Measurements from ENCODE around the gene COPS4.
"Not testable (repeated sequence)": the region's sequence is repeated elsewhere in the genome, so short reads cannot be mapped to it uniquely, and the experiment has no call there.

DNA sequence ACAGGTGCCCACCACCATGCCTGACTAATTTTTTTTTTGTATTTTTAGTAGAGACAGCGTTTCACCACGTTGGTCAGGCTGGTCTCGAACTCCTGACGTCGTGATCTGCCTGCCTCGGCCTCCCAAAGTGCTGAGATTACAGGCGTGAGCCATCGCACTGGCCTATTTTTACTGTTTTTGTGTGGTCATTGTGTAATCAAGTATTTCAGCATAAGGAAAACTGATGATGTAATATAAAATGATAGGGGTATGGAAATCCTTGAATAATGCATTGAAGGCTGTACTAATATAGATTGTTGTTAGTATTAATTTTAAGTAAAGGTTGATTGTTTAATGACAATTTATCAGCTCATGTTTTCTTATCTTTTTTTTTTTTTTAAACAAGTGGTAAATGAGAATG is 13.8 kb downstream of the COPS4 start:
- not testable (repeated sequence) for TF ChIP-seq TOX (CRISPR knock-in tag; IDR thresholded peaks at IDR 0.05; ENCODE audit: borderline replicate concordance); OSR1 (CRISPR knock-in tag; IDR thresholded peaks at IDR 0.05); CSDC2 (CRISPR knock-in tag; IDR thresholded peaks at IDR 0.05)
- TF ChIP-seq, protein P1, sequence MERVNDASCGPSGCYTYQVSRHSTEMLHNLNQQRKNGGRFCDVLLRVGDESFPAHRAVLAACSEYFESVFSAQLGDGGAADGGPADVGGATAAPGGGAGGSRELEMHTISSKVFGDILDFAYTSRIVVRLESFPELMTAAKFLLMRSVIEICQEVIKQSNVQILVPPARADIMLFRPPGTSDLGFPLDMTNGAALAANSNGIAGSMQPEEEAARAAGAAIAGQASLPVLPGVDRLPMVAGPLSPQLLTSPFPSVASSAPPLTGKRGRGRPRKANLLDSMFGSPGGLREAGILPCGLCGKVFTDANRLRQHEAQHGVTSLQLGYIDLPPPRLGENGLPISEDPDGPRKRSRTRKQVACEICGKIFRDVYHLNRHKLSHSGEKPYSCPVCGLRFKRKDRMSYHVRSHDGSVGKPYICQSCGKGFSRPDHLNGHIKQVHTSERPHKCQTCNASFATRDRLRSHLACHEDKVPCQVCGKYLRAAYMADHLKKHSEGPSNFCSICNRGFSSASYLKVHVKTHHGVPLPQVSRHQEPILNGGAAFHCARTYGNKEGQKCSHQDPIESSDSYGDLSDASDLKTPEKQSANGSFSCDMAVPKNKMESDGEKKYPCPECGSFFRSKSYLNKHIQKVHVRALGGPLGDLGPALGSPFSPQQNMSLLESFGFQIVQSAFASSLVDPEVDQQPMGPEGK (CRISPR knock-in tag; IDR thresholded peaks at IDR 0.05; ENCODE audit: borderline replicate concordance) = not testable (repeated sequence)
- TF ChIP-seq, protein P2, sequence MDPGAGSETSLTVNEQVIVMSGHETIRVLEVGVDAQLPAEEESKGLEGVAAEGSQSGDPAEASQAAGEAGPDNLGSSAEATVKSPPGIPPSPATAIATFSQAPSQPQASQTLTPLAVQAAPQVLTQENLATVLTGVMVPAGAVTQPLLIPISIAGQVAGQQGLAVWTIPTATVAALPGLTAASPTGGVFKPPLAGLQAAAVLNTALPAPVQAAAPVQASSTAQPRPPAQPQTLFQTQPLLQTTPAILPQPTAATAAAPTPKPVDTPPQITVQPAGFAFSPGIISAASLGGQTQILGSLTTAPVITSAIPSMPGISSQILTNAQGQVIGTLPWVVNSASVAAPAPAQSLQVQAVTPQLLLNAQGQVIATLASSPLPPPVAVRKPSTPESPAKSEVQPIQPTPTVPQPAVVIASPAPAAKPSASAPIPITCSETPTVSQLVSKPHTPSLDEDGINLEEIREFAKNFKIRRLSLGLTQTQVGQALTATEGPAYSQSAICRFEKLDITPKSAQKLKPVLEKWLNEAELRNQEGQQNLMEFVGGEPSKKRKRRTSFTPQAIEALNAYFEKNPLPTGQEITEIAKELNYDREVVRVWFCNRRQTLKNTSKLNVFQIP (CRISPR knock-in tag; IDR thresholded peaks at IDR 0.05; ENCODE audit: borderline replicate concordance, low read depth) = not testable (repeated sequence)

All from SK-N-SH treated with all-trans-retinoic acid at 6 μM for 48 hours (cell line).